K562 (cell line): Measurements from ENCODE around the gene CDC42SE2.

Experiments
- EZH2 ChIP-seq: IDR thresholded peaks from 2 replicates; pipeline ENCODE4 v1.6.1; 2012; ENCODE audit warnings: low read depth, mild to moderate bottlenecking, inconsistent platforms, low read length, borderline replicate concordance
- FOXK2 ChIP-seq, 2 experiments: fragments of 450-650 bp; IDR thresholded peaks in 1 of 2; conservative IDR thresholded peaks in 1 of 2; 2 replicates each; pipeline ENCODE4 v1.6.1; 2016; ENCODE audit warnings: low read depth in 2 of 2, mild to moderate bottlenecking in 1 of 2
- PHF21A ChIP-seq: fragments of 450-650 bp; IDR thresholded peaks from 2 replicates; pipeline ENCODE4 v1.6.1; 2017; ENCODE audit warnings: low read depth, borderline replicate concordance
- TF ChIP-seq, protein P1 (sequence below), 3 experiments: IDR thresholded peaks in 2 of 3; conservative IDR thresholded peaks in 1 of 3; 2 replicates each; pipeline ENCODE4 v1.5.1; 2011 to 2012; ENCODE audit warnings: low read length in 3 of 3, mild to moderate bottlenecking in 3 of 3, control low read depth in 2 of 3, improper control_type of control experiment in 1 of 3, inconsistent platforms in 1 of 3, low read depth in 1 of 3, mixed read lengths in 1 of 3, moderate library complexity in 1 of 3; ENCODE audit not compliant: insufficient read depth in 2 of 3
- TF ChIP-seq, protein P2 (sequence below): fragments of 150-350 bp; conservative IDR thresholded peaks from 2 replicates; pipeline ENCODE4 v1.6.1; 2014; ENCODE audit warnings: low read length
- TF ChIP-seq, protein P3 (sequence below): fragments of 450-650 bp; IDR thresholded peaks from 2 replicates; pipeline ENCODE4 v1.7.0; 2016; ENCODE audit warnings: borderline replicate concordance

DNA sequence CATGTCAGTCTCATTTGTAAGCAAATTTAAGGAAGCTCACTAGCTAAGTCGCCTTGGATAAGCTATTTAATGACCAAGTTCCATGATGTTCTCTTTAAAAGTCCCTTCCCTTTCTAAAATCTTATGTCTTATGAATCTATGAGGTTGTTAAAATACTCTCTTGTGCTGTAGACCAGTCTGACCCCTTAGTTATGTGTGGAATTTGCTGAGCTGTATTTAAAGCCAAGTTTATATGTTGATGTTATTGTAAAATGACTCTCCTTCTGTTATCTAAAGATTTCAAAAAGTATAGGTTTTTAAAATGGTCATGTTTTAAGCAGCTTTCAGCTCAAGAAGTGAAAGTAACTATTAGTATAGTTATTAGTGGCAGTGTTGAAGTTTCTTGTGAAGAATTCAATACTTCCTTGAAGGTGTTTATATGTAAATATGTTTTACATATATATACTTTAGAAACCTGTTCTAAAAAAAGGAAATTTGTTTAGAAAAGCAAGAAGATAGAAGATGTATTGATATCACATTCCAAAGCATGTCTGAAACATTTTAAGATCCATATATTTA lies 92.2 kb downstream of the CDC42SE2 start:
- no peak for TF ChIP-seq EZH2
- TF ChIP-seq, protein P1, sequence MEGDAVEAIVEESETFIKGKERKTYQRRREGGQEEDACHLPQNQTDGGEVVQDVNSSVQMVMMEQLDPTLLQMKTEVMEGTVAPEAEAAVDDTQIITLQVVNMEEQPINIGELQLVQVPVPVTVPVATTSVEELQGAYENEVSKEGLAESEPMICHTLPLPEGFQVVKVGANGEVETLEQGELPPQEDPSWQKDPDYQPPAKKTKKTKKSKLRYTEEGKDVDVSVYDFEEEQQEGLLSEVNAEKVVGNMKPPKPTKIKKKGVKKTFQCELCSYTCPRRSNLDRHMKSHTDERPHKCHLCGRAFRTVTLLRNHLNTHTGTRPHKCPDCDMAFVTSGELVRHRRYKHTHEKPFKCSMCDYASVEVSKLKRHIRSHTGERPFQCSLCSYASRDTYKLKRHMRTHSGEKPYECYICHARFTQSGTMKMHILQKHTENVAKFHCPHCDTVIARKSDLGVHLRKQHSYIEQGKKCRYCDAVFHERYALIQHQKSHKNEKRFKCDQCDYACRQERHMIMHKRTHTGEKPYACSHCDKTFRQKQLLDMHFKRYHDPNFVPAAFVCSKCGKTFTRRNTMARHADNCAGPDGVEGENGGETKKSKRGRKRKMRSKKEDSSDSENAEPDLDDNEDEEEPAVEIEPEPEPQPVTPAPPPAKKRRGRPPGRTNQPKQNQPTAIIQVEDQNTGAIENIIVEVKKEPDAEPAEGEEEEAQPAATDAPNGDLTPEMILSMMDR (IDR thresholded peaks at IDR 0.05 in 2 of 3, conservative IDR thresholded peaks at IDR 0.05 in 1 of 3; ENCODE audit: insufficient read depth in 2 of 3, low read depth in 1 of 3, low read length in 3 of 3): no peak
- TF ChIP-seq PHF21A: no peak
- TF ChIP-seq, protein P2, sequence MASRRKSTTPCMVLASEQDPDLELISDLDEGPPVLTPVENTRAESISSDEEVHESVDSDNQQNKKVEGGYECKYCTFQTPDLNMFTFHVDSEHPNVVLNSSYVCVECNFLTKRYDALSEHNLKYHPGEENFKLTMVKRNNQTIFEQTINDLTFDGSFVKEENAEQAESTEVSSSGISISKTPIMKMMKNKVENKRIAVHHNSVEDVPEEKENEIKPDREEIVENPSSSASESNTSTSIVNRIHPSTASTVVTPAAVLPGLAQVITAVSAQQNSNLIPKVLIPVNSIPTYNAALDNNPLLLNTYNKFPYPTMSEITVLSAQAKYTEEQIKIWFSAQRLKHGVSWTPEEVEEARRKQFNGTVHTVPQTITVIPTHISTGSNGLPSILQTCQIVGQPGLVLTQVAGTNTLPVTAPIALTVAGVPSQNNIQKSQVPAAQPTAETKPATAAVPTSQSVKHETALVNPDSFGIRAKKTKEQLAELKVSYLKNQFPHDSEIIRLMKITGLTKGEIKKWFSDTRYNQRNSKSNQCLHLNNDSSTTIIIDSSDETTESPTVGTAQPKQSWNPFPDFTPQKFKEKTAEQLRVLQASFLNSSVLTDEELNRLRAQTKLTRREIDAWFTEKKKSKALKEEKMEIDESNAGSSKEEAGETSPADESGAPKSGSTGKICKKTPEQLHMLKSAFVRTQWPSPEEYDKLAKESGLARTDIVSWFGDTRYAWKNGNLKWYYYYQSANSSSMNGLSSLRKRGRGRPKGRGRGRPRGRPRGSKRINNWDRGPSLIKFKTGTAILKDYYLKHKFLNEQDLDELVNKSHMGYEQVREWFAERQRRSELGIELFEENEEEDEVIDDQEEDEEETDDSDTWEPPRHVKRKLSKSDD: no peak
- TF ChIP-seq, protein P3, sequence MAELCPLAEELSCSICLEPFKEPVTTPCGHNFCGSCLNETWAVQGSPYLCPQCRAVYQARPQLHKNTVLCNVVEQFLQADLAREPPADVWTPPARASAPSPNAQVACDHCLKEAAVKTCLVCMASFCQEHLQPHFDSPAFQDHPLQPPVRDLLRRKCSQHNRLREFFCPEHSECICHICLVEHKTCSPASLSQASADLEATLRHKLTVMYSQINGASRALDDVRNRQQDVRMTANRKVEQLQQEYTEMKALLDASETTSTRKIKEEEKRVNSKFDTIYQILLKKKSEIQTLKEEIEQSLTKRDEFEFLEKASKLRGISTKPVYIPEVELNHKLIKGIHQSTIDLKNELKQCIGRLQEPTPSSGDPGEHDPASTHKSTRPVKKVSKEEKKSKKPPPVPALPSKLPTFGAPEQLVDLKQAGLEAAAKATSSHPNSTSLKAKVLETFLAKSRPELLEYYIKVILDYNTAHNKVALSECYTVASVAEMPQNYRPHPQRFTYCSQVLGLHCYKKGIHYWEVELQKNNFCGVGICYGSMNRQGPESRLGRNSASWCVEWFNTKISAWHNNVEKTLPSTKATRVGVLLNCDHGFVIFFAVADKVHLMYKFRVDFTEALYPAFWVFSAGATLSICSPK: no peak
- no peak for TF ChIP-seq FOXK2 (conservative IDR thresholded peaks at IDR 0.05 in 1 of 2, IDR thresholded peaks at IDR 0.05 in 1 of 2; ENCODE audit: low read depth in 2 of 2)
